CD4-positive, alpha-beta T cell treated with Interferon alpha-2 for 1 hour (primary cell): ENCODE measurements around the gene MFGE8.

Experiments used
- DNase-seq, 2 donors: peaks; one replicate each; pipeline ENCODE4 v3.0.0-alpha.2; 2020 to 2022

The MFGE8 gene

GRCh38 chr15:88866295-88866881 lies 46.8 kb downstream of the MFGE8 start:
- DNase-seq = no peak

DNA sequence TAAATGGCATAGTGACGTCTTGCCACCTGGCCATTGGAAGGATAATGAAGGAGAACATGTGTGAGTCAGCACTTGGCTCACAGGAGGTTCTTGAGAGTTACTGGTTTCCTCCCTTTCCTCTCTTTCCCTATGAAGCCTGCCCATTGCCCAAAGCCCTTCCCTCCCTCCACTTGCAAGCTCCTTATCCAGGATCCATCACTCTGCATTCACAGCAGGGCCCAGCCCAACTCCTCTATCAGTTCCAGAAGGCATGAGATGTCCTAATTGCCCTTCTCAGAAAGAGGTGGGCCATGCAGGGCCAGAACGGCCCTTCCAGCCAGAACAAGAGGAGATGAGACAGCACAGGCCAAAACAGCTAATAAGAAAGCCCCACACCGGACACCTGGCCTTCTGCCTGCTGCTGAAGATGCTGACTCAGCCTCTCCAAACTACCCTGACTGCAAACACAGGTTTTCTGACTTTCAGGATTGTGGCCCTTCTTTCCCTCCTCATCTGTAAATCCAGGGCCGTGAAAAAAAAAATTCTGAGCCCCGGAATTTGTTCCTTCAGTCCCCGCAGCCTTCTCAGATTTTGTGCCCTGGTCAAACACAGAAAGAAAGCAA lies 47.6 kb downstream of the MFGE8 start:
- no peak for DNase-seq

DNA sequence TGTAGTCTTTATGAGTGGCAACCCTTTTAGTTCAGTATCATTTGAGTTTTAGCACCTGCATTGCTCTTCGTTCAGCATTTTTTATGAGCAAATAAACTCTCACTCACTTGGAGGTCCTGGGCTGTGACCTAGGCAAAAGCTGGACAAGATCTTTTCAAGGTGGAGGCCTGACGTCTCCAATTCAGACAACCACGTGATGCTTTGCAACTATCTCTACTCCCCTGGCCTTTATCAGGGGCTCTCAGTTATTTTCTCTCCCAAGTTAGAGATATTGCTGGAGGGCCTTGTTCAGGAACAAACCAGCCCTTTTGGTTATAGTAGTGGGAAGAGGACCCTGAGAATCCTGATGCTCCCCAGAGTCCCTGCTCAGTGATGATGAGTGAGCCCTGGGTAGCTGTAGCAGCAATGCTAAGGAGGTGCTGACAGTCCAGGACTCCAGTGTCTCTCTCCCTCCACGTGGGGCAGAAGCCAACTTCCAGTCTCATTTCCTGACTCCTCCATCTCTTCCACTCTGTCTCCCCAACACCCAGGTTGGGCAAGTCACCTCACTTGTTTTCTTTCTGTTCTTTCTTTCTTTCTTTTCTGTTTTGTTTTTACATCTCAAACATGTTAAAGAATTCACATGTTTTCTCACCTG lies 48.2 kb downstream of the MFGE8 start:
- no peak for DNase-seq

GRCh38 chr15:88863412-88863811 lies 49.8 kb downstream of the MFGE8 start:
- DNase-seq = no peak

DNA sequence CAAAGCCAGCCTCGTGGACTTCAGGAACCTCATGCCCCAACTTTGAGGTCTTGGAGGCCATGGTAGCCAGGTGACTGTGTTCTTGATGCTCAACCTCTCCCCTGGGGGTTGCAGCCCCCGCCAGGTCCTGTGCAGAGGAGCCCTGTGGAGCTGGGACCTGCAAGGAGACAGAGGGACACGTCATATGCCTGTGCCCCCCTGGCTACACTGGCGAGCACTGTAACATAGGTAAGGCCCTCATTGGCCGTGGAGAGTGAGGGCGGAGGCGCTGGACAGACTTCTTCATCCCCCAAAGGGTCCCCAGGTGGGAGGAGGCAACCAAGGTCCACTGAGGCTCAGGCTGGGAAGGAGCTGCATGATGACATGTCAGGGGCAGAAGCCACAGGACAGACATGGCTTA lies 53.0 kb downstream of the MFGE8 start:
- DNase-seq = no peak

GRCh38 chr15:88859550-88859949 lies 53.6 kb downstream of the MFGE8 start:
- DNase-seq = no peak

DNA sequence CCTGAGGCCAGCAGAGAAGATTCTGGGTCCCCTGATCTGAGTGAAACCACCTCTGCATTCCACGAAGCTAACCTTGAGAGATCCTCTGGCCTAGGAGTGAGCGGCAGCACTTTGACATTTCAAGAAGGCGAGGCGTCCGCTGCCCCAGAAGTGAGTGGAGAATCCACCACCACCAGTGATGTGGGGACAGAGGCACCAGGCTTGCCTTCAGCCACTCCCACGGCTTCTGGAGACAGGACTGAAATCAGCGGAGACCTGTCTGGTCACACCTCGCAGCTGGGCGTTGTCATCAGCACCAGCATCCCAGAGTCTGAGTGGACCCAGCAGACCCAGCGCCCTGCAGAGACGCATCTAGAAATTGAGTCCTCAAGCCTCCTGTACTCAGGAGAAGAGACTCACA lies 54.2 kb downstream of the MFGE8 start:
- DNase-seq = no peak

DNA sequence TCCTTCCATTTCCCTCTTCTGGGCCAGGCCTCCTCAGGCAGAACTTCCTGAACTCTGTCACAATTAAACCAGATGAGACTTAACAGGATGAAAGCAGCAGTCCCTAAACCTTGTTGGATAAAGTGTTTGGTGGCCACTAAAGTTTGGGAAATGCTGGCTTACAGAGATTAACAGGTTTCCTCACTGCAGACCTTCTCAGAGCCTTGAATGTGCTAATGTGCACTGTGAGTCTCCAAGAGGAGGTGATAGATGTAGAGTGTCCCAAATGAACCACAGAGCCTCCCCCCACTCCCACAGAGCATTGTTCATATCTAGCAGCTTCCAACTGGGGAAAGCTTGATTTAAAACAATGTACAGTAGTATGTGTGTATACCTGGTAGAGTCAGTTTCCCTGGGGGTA lies 60.7 kb downstream of the MFGE8 start:
- no peak for DNase-seq

DNA sequence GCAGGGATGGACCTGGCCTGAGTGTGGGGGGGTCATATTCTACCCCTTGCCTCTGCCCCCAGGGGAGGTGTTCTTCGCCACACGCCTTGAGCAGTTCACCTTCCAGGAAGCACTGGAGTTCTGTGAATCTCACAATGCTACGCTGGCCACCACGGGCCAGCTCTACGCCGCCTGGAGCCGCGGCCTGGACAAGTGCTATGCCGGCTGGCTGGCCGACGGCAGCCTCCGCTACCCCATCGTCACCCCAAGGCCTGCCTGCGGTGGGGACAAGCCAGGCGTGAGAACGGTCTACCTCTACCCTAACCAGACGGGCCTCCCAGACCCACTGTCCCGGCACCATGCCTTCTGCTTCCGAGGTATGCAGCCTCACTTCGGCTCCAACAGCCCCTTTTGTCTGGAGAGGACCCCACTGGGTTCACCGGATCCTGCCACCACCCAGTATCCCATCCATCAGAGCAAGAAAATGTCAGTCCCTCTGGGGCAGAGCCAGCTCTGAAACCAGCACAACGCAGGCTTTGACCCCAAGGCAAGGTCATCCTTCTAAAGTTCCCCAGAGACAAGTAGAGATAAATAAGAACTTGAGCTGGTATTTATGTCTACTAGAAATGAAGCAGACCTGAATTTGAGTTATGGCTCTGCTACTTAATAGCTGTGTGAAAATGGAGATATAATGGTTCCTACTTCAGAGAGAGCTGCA lies 63.7 kb downstream of the MFGE8 start:
- DNase-seq = no peak
